ENCODE data around the gene PRRC2C. TPM values are rescaled to one million over a fixed set of nuclear protein-coding genes. Genes with fewer than 3 reads are reported as not detected.
A peak's percentile ranks its signal among the peaks of the same experiment; 100 is the strongest.

PRRC2C gene
- polyA plus RNA-seq, 1 of the 3 experiments (the other 2 are of a cell fraction): 39.9 TPM

GRCh38 chr1:171610385-171610784 is 125.1 kb downstream of the PRRC2C start:
- TF ChIP-seq SIN3A (IDR thresholded peaks at IDR 0.05; ENCODE audit: borderline replicate concordance, low read depth, low read length) (no peak), FOSL2 (IDR thresholded peaks at IDR 0.05; ENCODE audit: borderline replicate concordance, low read depth) (no peak), RXRA (IDR thresholded peaks at IDR 0.05; ENCODE audit: borderline replicate concordance, low read depth) (no peak), NRF1 (IDR thresholded peaks at IDR 0.05; ENCODE audit: low read depth, low read length) (no peak), YY1 (IDR thresholded peaks at IDR 0.05; ENCODE audit: low read depth) (no peak), JUND (IDR thresholded peaks at IDR 0.05) (no peak)
- no peaks in the 10 kb centered on the region for H3K4me1 ChIP-seq (ENCODE audit: control insufficient read depth in 1 of 2, insufficient read depth in 2 of 2, low read depth in 1 of 2, low read length in 1 of 2)
- H2AFZ ChIP-seq (ENCODE audit: low read depth): no peak overlapping the region
- H3K9ac ChIP-seq: no peak overlapping the region
- H3K36me3 ChIP-seq (replicated peaks in 1 of 2; ENCODE audit: control insufficient read depth in 1 of 2, insufficient read depth in 2 of 2, low read length in 1 of 2): no peaks in the 10 kb centered on the region
- no peak overlapping the region for H3K4me2 ChIP-seq
- DNase-seq: no peak
- no peaks in the 10 kb centered on the region for H3K79me2 ChIP-seq (ENCODE audit: insufficient read depth)
- H3K9me2 ChIP-seq: no peaks in the 10 kb centered on the region
- ChIA-PET POLR2A (no interaction called here), CTCF (no interaction called here)
- no peaks in the 10 kb centered on the region for H3K27me3 ChIP-seq (ENCODE audit: insufficient read depth)
- no peaks in the 10 kb centered on the region for H3F3A ChIP-seq (replicated peaks; ENCODE audit: insufficient read depth)
- no peak overlapping the region for H3K4me3 ChIP-seq (ENCODE audit: low read depth in 2 of 2, low read length in 1 of 2)
- no peaks in the 10 kb centered on the region for H3K9me3 ChIP-seq
- H4K20me1 ChIP-seq (ENCODE audit: insufficient read depth): no peaks in the 10 kb centered on the region
- WGBS (ENCODE audit: low lambda C conversion rate): 94% methylated on average over 2 of the region's 2 CpGs
- no peak overlapping the region for H3K27ac ChIP-seq (ENCODE audit: low read depth in 2 of 2, low read length in 1 of 2)

- no peaks in the 10 kb centered on the region for H3K9me2 ChIP-seq
- H3K27me3 ChIP-seq (ENCODE audit: insufficient read depth): no peaks in the 10 kb centered on the region
- POLR2A ChIA-PET: no interaction called here
- CTCF ChIA-PET: interaction anchor here (0.6 to 0.7 kb wide), 2 partner anchors 13 to 67 kb away, joined by 3 read pairs; no protein-coding TSS in a partner anchor
- no peaks in the 10 kb centered on the region for H4K20me1 ChIP-seq (ENCODE audit: insufficient read depth)
- no peak overlapping the region for H3K4me2 ChIP-seq
- no peak overlapping the region for H3K9ac ChIP-seq
- no peaks in the 10 kb centered on the region for H3K4me1 ChIP-seq (ENCODE audit: control insufficient read depth in 1 of 2, insufficient read depth in 2 of 2, low read depth in 1 of 2, low read length in 1 of 2)
- TF ChIP-seq TCF12 (IDR thresholded peaks at IDR 0.05) (peak; percentile 11; the same call in 1 of the 2 replicates), CHD2 (IDR thresholded peaks at IDR 0.05; ENCODE audit: low read length, partially characterized antibody) (no peak), NRF1 (IDR thresholded peaks at IDR 0.05; ENCODE audit: low read depth, low read length) (no peak), ELF1 (IDR thresholded peaks at IDR 0.05) (no peak), POLR2AphosphoS5 (IDR thresholded peaks at IDR 0.05; ENCODE audit: low read depth, low read length) (no peak), FOSL2 (IDR thresholded peaks at IDR 0.05; ENCODE audit: borderline replicate concordance, low read depth) (no peak), REST (IDR thresholded peaks at IDR 0.05; ENCODE audit: low read depth, low read length) (no peak), SIN3A (IDR thresholded peaks at IDR 0.05; ENCODE audit: borderline replicate concordance, low read depth, low read length) (no peak)
- no peak overlapping the region for H3K4me3 ChIP-seq (ENCODE audit: low read depth in 2 of 2, low read length in 1 of 2)
- H3K36me3 ChIP-seq (replicated peaks in 1 of 2; ENCODE audit: control insufficient read depth in 1 of 2, insufficient read depth in 2 of 2, low read length in 1 of 2): no peaks in the 10 kb centered on the region
- 35% methylated on average over 2 of the region's 2 CpGs for WGBS (ENCODE audit: low lambda C conversion rate)
- H3F3A ChIP-seq (replicated peaks; ENCODE audit: insufficient read depth): no peaks in the 10 kb centered on the region
- no peaks in the 10 kb centered on the region for H3K9me3 ChIP-seq
- no peak overlapping the region for H3K27ac ChIP-seq (ENCODE audit: low read depth in 2 of 2, low read length in 1 of 2)
- no peaks in the 10 kb centered on the region for H3K79me2 ChIP-seq (ENCODE audit: insufficient read depth)
- DNase-seq: no peak
- no peak overlapping the region for H2AFZ ChIP-seq (ENCODE audit: low read depth)
Measured at GRCh38 chr1:171611306-171611705, 126.0 kb downstream of the PRRC2C start.

All from SK-N-SH (cell line).